ENCODE measurements around the gene OR9K2. TPM values are rescaled to one million over a fixed set of nuclear protein-coding genes. Genes with fewer than 3 reads are reported as not detected.
"Not testable (repeated sequence)": the region's sequence is repeated elsewhere in the genome, so short reads cannot be mapped to it uniquely, and the experiment has no call there.

OR9K2 gene
- total RNA-seq, 1 experiment from 2014 or later, result not detected

GRCh38 chr12:55171445-55171844 lies 45.2 kb downstream of the OR9K2 start:
- ChIA-PET CTCF (no interaction called here), POLR2A (no interaction called here)
- Mint-ChIP-seq H3K36me3 (peaks cover 10% of the 10 kb centered on the region), H3K27ac (no peak overlapping the region), H3K4me3 (no peak overlapping the region), H3K9me3 (peaks cover 31% of the 10 kb centered on the region), H3K4me1 (peaks cover 22% of the 10 kb centered on the region), H3K27me3 (ENCODE audit: low read depth) (no peaks in the 10 kb centered on the region; the same call in 1 of the 2 replicates)
- ATAC-seq, result no peak
- TF ChIP-seq ZNF121 (CRISPR knock-in tag; IDR thresholded peaks at IDR 0.05) (no peak), CBFB (CRISPR knock-in tag; IDR thresholded peaks at IDR 0.05; ENCODE audit: low read depth) (no peak), NR1H2 (CRISPR knock-in tag; IDR thresholded peaks at IDR 0.05) (no peak), HMGXB4 (CRISPR knock-in tag; IDR thresholded peaks at IDR 0.05) (no peak), JAZF1 (CRISPR knock-in tag; IDR thresholded peaks at IDR 0.05) (no peak), E2F4 (CRISPR knock-in tag; IDR thresholded peaks at IDR 0.05; ENCODE audit: borderline replicate concordance, low read depth) (no peak), ATF1 (CRISPR knock-in tag; IDR thresholded peaks at IDR 0.05) (no peak), CREM (CRISPR knock-in tag; IDR thresholded peaks at IDR 0.05) (no peak), GRHL2 (CRISPR knock-in tag; IDR thresholded peaks at IDR 0.05; ENCODE audit: insufficient replicate concordance, severe bottlenecking) (no peak), AR (CRISPR knock-in tag; IDR thresholded peaks at IDR 0.05) (no peak), ZBTB21 (CRISPR knock-in tag; IDR thresholded peaks at IDR 0.05; ENCODE audit: borderline replicate concordance) (no peak), MXD4 (CRISPR knock-in tag; IDR thresholded peaks at IDR 0.05; ENCODE audit: borderline replicate concordance) (no peak), MAX (CRISPR knock-in tag; IDR thresholded peaks at IDR 0.05) (no peak), E2F1 (CRISPR knock-in tag; IDR thresholded peaks at IDR 0.05) (no peak), ESRRA (CRISPR knock-in tag; IDR thresholded peaks at IDR 0.05; ENCODE audit: borderline replicate concordance) (no peak), FOXJ3 (CRISPR knock-in tag; IDR thresholded peaks at IDR 0.05; ENCODE audit: borderline replicate concordance) (no peak)
- no peak for DNase-seq (ENCODE audit: low spot score)

- H3K27me3 Mint-ChIP-seq (ENCODE audit: low read depth); CTCF ChIA-PET; H3K27ac Mint-ChIP-seq; POLR2A ChIA-PET; DNase-seq (ENCODE audit: low spot score); ATAC-seq; H3K4me3 Mint-ChIP-seq: not testable (repeated sequence)
- Mint-ChIP-seq H3K4me1 (peaks cover 20% of the 10 kb centered on the region), H3K9me3 (peaks cover 33% of the 10 kb centered on the region), H3K36me3 (peaks cover 10% of the 10 kb centered on the region)
Measured at GRCh38 chr12:55171846-55172245, 45.6 kb downstream of the OR9K2 start.

- DNase-seq (ENCODE audit: low spot score) (no peak), ATAC-seq (no peak)
- Mint-ChIP-seq H3K4me3 (no peak overlapping the region), H3K27ac (no peak overlapping the region), H3K27me3 (ENCODE audit: low read depth) (no peaks in the 10 kb centered on the region), H3K36me3 (peaks cover 10% of the 10 kb centered on the region), H3K9me3 (peaks cover 33% of the 10 kb centered on the region), H3K4me1 (peaks cover 14% of the 10 kb centered on the region)
- no peak for TF ChIP-seq ATF1 (CRISPR knock-in tag; IDR thresholded peaks at IDR 0.05)
- TF ChIP-seq SP1 (CRISPR knock-in tag; conservative IDR thresholded peaks at IDR 0.05), result no peak
- TF ChIP-seq E2F5 (CRISPR knock-in tag; IDR thresholded peaks at IDR 0.05), result no peak
- no peak for TF ChIP-seq ZNF138 (CRISPR knock-in tag; conservative IDR thresholded peaks at IDR 0.05)
- TF ChIP-seq PREB (CRISPR knock-in tag; IDR thresholded peaks at IDR 0.05; ENCODE audit: borderline replicate concordance), result no peak
- TF ChIP-seq MXD4 (CRISPR knock-in tag; IDR thresholded peaks at IDR 0.05; ENCODE audit: borderline replicate concordance), result no peak
- no peak for TF ChIP-seq E2F4 (CRISPR knock-in tag; IDR thresholded peaks at IDR 0.05; ENCODE audit: borderline replicate concordance, low read depth)
- no peak for TF ChIP-seq ZNF121 (CRISPR knock-in tag; IDR thresholded peaks at IDR 0.05)
- no peak for TF ChIP-seq EMX1 (CRISPR knock-in tag; IDR thresholded peaks at IDR 0.05)
- TF ChIP-seq ZBTB21 (CRISPR knock-in tag; IDR thresholded peaks at IDR 0.05; ENCODE audit: borderline replicate concordance), result no peak
- ChIA-PET POLR2A (no interaction called here), CTCF (no interaction called here)
Measured at GRCh38 chr12:55172686-55173085, 46.5 kb downstream of the OR9K2 start.

Data from WTC11 (cell line).